Kidney tubule cell (primary cell): ENCODE measurements around the gene MKRN2OS.

Experiments used
- DNase-seq: peaks from one replicate; pipeline ENCODE4 v3.0.0-alpha.2; 2018; ENCODE audit warnings: low spot score

Gene MKRN2OS

DNA sequence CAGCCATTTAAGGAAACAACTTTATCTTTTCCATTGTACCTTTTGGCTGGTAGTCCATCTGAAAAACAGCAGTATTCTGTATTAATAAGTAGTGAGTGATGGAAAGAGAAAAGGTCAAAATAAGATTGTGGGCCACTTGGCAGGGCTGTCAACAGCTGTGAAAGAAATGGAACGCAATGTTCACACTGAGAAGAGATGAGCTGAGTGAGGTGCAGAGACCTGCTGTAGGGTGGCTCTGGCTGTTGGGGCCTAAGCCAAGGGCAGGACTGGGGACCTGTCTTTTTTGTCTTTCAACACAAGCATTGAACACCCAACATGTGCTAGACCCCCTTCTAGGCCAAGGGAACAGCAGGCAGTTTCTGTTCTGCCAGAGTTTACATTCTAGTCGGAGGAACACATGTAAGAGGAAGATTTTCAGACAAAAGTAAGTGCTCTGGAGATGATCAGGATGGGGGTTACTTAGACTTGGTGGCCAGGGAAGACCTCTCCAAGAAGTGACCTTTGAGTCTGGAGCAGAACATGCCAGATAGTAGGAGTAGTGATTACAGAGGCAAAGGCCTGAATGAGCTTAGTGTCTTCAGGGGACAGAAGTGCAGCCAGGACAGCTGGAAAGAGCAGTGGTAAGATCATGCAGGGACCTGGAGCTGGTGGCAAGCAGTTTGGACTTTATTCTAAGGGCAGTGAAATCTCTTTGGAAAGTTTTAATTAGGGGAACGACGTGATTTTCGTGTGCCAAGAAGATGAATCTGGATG lies 31.4 kb downstream of the MKRN2OS start:
- DNase-seq, result no peak

DNA sequence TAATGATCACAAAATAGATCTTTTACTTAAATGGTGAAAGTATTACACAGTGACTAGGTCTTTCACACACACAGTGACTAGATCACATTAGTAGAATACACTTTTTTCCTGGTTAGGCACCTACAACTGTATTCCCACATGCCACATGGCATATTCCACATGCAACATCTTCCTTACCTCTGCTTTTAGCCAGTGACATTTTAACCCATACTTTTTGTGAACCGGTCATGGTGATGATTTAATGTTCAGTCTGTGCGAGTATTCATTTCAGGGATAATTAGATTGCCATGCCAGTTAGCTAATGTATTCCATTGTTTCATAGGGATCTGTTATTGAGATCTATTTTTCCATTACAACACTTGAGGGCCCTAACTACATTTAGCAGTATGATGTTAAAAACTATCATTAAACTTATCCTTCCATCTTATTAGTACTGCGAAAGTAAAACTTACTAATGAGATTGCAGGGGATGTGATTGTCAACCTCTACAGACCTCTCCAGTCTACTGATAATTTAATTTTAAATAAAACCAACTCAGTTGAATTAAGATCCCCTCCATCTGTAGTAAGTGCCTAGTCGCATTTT lies 32.7 kb downstream of the MKRN2OS start:
- DNase-seq, result no peak

DNA sequence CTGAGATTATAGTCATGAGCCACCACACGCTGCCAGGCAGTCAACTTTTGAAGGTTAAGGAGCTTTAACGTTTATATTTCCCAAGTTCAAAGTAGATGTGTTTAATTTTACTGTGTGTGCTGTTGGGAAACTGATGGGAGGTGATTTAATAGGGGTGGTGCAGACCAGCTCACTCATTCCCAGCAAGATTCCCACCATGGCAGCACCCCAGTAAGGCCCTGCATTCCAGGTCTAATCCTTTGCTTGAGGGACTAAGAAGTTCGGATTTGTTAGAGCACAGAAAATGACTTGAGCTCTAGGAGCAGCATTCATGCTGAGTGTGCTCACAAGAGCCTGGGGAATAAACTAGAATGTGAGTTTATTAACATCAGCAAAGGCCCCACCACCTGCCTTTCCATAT lies 35.8 kb downstream of the MKRN2OS start:
- DNase-seq, result no peak

DNA sequence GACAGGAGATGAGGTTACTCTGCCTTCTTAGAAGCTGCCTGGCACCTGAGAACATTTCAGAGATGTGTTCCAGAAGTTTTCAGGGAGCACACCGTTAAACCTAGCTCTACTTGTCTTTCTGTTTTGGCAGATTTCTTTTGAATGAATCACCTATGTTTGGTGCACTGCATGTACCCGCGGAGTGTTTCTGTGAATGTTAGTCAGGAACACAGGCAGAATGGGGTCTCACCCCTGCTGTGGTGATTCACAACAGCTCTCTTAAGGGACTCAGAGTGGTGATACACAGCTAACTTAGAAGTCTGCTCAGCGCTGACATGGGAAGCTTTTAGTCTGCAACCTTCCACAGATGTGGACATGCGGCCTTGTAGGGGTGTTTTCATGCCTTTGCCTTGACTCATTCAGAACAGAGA lies 37.0 kb downstream of the MKRN2OS start:
- peak; percentile 87 for DNase-seq

DNA sequence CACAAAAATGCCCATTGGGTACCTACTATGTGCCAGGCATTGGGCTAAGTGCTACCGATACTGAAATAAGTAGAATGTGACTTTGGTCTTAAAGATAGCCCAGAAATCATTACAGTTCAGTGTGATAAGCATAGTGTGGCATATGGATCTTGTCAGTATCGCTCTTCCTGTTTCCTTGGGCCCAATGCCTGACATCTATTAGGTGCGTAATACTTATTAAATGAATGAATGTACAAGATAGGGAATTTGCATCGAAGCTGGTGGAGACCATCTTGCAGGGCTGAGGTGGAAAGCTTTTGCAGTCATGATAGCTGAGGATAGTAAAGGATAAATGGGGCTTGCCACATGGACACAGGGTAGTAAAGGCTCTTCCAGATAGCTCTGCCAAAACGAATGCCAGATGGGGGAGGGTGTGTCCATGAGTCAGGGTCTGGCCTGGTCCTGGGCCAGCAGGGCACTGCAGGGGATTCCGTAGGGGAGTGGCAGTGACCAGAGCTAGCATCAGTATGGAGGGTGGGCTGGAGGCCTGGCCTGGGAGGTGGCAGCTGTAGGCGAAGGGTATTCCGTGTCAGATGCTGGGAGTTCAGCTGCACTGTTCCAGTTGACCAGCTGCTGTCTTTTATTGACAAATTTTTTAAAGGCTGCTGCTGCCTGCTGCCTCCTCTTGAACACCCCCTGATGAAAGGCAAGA lies 37.6 kb downstream of the MKRN2OS start:
- peak; percentile 28 for DNase-seq

DNA sequence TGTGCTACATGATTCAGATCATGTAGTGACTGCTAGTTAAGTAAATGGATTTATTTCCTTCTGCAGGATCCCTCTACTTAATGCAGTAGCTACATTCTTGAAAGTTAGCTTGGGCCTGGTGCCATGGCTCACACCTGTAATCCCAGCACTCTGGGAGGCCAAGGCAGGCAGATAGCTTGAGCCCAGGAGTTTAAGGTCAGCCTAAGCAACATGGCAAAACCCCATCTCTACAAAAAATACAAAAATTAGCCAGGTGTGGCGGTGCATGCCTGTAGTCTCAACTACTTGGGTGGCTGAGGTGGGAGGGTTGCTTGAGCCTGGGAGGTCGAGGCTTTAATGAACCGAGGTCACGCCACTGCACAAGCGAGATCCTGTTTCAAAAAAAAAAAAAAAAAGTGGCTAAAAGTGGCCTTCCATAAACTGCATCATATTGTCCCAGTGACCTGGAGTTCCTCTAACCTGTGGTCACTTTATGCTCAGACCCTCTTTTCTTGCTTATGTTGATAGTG lies 39.0 kb downstream of the MKRN2OS start:
- no peak for DNase-seq

DNA sequence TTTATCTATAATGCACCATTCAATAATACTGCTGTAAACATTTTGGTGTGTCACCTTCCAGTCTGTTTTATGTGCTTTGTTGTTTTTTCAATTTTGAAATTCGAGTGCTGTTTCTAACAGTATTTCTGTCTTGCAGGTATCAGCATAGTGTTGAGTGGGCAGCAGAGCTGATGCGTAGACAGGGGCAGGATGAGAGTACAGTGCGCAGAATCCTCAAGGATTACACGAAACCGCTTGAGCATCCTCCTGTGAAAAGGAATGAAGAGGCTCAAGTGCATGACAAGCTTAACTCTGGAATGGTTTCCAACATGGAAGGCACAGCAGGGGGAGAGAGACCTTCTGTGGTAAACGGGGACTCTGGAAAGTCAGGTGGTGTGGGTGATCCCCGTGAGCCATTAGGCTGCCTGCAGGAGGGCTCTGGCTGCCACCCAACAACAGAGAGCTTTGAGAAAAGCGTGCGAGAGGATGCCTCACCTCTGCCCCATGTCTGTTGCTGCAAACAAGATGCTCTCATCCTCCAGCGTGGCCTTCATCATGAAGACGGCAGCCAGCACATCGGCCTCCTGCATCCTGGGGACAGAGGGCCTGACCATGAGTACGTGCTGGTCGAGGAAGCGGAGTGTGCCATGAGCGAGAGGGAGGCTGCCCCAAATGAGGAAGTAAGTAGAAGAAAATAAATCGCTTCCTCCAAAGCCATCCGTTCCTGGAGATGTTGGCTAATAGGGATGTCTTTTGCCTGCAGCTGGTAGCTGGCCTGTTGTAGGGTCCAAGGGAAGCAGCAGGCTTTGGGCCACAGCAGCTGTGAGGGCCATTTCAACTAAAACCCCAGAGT lies 42.0 kb downstream of the MKRN2OS start:
- no peak for DNase-seq

DNA sequence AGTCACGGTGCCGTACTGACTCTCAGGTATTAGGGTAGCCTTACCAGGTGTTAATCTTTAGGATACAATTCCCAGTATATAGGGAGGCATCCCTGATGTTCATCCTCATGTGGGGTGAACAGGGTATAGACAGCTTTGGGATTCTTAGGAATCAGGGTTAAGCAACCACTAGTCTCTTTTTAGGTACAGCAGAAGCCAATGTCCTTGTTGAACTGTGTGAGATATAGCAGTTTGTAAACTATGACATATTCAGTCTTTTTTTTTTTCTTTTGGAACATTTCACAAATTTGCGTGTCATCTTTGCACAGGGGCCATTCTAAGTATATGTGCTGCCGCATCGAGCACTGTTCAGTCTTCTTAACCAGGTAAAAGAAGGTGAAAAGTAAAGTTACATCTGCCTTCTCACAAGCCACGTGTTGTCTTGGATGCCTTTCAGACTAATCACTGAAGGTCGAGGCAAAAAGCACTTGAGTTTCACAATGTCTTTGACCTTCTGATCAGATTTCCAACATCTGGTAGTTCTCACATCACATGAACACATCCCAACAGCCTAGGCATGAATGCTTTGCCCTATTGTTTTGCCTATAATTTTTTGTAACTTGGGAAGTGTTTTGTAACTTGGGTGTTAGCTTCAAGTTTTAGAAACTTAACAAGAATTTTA lies 43.8 kb downstream of the MKRN2OS start:
- no peak for DNase-seq

DNA sequence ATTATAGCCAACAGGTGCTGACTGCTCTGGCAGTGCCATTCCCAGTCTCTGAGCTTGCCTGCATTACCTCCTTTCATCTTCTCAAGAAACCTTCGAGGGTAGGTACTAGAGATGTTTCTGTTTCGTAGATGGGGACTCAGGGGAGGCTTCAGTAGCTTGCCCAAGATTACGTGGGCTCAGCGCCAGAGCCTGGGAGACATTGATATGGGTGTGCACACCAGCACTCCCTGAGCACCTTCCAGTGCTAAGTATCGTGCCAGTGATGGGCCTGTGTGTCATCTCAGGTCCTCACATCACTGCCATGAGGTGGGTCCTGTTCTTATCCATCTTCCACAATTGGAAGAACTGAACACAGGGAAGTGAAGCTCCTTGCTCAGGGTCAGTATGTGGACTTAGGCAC lies 45.8 kb downstream of the MKRN2OS start:
- DNase-seq, result no peak

DNA sequence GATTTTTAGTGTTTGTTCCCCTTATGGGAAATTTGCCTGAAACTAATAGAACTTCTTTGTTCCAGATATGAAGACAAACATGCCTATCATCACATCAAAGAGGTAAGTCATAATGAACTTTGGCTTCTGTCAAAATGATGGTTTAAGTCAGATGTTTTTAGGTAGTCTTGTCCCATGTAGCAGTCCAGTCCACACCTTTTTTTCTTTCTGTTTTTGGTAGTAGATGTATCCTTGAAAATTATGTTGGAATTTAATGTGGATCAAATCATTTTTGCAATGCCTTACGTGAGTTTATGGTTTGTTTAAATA lies 48.9 kb downstream of the MKRN2OS start:
- no peak for DNase-seq

DNA sequence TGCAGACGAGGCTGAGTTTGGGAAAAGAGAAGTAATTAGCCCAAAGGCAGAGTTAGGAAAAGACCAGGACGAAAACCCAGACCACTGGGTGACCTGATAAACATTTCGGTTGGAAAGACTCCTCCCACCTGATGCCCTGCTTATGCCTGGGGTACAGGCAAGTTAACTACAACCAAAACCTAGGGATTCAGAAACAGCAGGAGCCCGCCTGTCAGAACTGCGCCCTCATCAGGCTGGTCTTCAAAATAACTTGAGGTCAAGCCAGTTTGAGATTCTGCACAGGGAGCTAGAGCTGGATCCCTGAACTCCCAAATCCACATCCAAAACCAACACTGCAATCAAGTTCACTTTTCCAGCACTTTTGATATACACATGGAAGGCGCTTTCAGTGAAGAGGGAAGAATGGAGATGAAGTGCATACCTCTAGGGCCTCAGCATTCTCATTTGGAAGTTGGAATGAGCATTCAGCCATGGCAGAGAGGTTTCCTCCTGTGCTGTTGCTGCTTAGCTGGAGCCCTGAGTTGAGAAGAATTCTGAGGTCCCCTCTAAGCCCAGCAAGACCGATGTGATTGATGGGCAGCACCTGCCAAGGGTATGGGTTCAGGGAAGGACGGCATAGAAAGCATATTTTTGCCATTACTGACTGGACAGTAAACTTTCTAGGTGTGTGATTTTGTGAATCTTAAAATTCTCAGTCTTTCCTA lies 49.4 kb downstream of the MKRN2OS start:
- no peak for DNase-seq

DNA sequence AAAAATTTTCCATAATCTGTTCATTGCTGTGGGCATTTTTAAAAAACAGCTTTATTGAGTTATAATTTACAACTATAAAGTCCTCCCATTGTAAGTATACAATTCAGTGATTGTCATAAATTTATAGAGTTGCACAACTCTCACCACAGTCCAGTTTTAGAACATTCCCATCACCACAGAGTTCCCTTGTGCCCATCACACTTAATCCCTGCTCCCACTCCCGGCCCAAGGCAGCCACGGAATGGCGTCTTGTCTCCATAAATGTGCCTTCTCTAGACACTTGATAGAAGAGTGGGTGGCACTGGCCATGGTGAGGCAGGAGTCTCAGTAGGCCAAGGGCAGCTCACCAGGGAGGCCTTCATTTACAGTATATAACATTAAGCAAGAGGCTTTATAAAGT lies 54.8 kb downstream of the MKRN2OS start:
- no peak for DNase-seq

DNA sequence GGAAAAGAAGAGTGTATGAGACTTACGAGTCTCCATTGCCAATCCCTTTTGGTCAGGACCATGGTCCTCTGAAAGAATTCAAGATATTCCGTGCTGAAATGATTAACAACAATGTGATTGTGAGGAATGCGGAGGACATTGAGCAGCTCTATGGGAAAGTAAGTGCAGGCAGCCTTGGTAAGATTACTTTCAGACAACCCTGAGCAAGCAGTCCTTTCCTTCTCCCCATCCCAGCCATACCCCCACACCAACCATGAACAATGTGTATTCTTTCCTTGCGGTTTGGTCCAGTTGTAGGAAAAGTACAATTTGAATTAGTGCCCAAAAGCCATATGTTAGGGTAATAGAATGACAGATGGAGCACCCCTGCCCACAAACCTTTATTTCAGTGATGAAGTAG lies 55.5 kb downstream of the MKRN2OS start:
- DNase-seq, result peak; percentile 59
